GM18517 (cell line): Measurements from ENCODE around the gene SOAT2.
"Not testable (repeated sequence)": the region's sequence is repeated elsewhere in the genome, so short reads cannot be mapped to it uniquely, and the experiment has no call there.

Experiments
- ATAC-seq: cut with Tn5 transposase; IDR thresholded peaks from one replicate; pipeline ENCODE4 v1.9.1; 2021; ENCODE audit warnings: mild to moderate bottlenecking, moderate library complexity; ENCODE audit not compliant: unreplicated experiment

SOAT2 gene

GRCh38 chr12:53131844-53132243 lies 28.6 kb downstream of the SOAT2 start:
- no peak for ATAC-seq

- no peak for ATAC-seq
These were observed 30.4 kb downstream of the SOAT2 start for GRCh38 chr12:53133722-53134121.

GRCh38 chr12:53143355-53143754 lies 40.1 kb downstream of the SOAT2 start:
- no peak for ATAC-seq

GRCh38 chr12:53145383-53146260 lies 42.3 kb downstream of the SOAT2 start:
- no peak for ATAC-seq

GRCh38 chr12:53147181-53147580 lies 43.9 kb downstream of the SOAT2 start:
- ATAC-seq = no peak

GRCh38 chr12:53147653-53148052 lies 44.4 kb downstream of the SOAT2 start:
- ATAC-seq = no peak

- ATAC-seq = no peak
These were observed 47.8 kb downstream of the SOAT2 start for GRCh38 chr12:53151039-53151438.

- no peak for ATAC-seq
These were observed 49.1 kb downstream of the SOAT2 start for GRCh38 chr12:53152390-53152789.

GRCh38 chr12:53159195-53159839 lies 56.0 kb downstream of the SOAT2 start:
- peak; percentile 78 for ATAC-seq

GRCh38 chr12:53160000-53160399 lies 56.7 kb downstream of the SOAT2 start:
- no peak for ATAC-seq

GRCh38 chr12:53160673-53161072 lies 57.4 kb downstream of the SOAT2 start:
- ATAC-seq = no peak

- ATAC-seq = no peak
These were observed 58.0 kb downstream of the SOAT2 start for GRCh38 chr12:53161119-53161911.

- ATAC-seq = not testable (repeated sequence)
These were observed 59.7 kb downstream of the SOAT2 start for GRCh38 chr12:53163008-53163407.

GRCh38 chr12:53166837-53167236 lies 63.6 kb downstream of the SOAT2 start:
- ATAC-seq = no peak

- no peak for ATAC-seq
These were observed 66.4 kb downstream of the SOAT2 start for GRCh38 chr12:53169644-53170043.

GRCh38 chr12:53170215-53170614 lies 66.9 kb downstream of the SOAT2 start:
- ATAC-seq = no peak

- ATAC-seq = no peak
These were observed 67.8 kb downstream of the SOAT2 start for GRCh38 chr12:53170876-53171724.

- ATAC-seq = no peak
These were observed 68.5 kb downstream of the SOAT2 start for GRCh38 chr12:53171725-53172329.

GRCh38 chr12:53172352-53172751 lies 69.1 kb downstream of the SOAT2 start:
- no peak for ATAC-seq

GRCh38 chr12:53173085-53173715 lies 69.9 kb downstream of the SOAT2 start:
- ATAC-seq = no peak
